Keratinocyte (primary cell): ENCODE data around the gene GFI1B.

Experiments
- CTCF ChIP-seq, 3 experiments: IDR thresholded peaks in 1 of 3; conservative IDR thresholded peaks in 1 of 3; optimal IDR thresholded peaks in 1 of 3; 2 replicates in 2 of 3; 3 replicates in 1 of 3; pipeline versions ENCODE3 to v1.5.1; 2011; ENCODE audit warnings: low read length in 3 of 3, mild to moderate bottlenecking in 3 of 3, moderate library complexity in 2 of 3, control low read depth in 1 of 3, inconsistent platforms in 1 of 3; ENCODE audit not compliant: insufficient read depth in 2 of 3; ENCODE audit errors: extremely low read depth in 1 of 3
- EZH2 ChIP-seq: IDR thresholded peaks from one replicate; pipeline ENCODE4 v1.6.1; 2012; ENCODE audit warnings: inconsistent platforms, mild to moderate bottlenecking, low read length, moderate library complexity

GRCh38 chr9:132955768-132956167, 22.7 kb upstream of the GFI1B start:
- TF ChIP-seq CTCF (optimal IDR thresholded peaks at IDR 0.05 in 1 of 3, IDR thresholded peaks at IDR 0.05 in 1 of 3, conservative IDR thresholded peaks at IDR 0.05 in 1 of 3; ENCODE audit: extremely low read depth in 1 of 3, insufficient read depth in 2 of 3, low read length in 3 of 3) = no peak
- TF ChIP-seq EZH2 = no peak
